ENCODE results near the gene ZNF554. TPM values are rescaled to one million over a fixed set of nuclear protein-coding genes. Genes with fewer than 3 reads are reported as not detected.

Gene ZNF554
- polyA plus RNA-seq, 1 of the 3 experiments (the other 2 are of a cell fraction): 1.7 TPM

DNA sequence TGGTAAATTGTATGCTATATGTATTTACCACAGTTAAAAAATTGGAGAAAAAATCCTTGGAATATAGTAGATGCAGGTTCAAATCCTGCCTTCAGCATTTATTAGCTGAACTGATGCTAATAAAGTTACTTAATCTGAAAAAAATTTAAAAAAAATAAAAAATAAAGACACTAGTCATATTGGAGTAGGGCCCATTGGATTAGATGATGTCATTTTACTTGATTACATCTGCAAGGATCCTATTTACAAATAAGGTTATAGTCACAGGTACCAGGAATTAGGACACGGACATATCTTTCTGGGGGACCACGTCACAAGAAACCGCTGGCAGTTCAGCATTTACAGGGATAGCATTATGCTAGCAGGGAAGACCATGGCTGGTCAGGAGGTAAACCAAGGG lies 27.8 kb downstream of the ZNF554 start (continued):
- TF ChIP-seq, protein P1, sequence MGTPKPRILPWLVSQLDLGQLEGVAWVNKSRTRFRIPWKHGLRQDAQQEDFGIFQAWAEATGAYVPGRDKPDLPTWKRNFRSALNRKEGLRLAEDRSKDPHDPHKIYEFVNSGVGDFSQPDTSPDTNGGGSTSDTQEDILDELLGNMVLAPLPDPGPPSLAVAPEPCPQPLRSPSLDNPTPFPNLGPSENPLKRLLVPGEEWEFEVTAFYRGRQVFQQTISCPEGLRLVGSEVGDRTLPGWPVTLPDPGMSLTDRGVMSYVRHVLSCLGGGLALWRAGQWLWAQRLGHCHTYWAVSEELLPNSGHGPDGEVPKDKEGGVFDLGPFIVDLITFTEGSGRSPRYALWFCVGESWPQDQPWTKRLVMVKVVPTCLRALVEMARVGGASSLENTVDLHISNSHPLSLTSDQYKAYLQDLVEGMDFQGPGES (IDR thresholded peaks at IDR 0.05; ENCODE audit: low read depth, low read length): no peak
- TF ChIP-seq CHD2 (IDR thresholded peaks at IDR 0.05; ENCODE audit: low read length, partially characterized antibody) (no peak), FOXJ3 (CRISPR knock-in tag; IDR thresholded peaks at IDR 0.05) (no peak), SIN3A (IDR thresholded peaks at IDR 0.05; ENCODE audit: borderline replicate concordance, low read depth, low read length) (no peak)

DNA sequence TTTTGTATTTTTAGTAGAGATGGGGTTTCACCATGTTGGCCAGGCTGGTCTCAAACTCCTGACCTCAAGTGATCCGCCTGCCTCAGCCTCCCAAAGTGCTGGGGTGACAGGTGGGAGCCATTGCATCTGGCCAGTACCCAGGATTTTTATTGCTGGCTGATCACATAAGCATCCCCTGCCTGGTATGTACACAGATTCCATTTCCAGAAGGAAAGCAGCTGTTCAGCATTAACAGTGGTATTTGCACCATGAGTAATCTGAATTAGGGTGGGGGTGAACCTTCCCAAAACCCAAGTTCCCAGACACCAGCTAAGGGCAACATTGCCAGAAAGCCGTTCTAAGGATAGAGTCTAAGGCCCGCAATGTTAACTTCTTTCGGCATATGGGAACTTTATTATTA lies 28.9 kb downstream of the ZNF554 start:
- Histone ChIP-seq H3K27ac (ENCODE audit: low read depth in 2 of 2, low read length in 1 of 2) (no peak overlapping the region), H4K20me1 (ENCODE audit: insufficient read depth) (no peaks in the 10 kb centered on the region), H3F3A (replicated peaks; ENCODE audit: insufficient read depth) (no peaks in the 10 kb centered on the region), H3K4me3 (ENCODE audit: low read depth in 2 of 2, low read length in 1 of 2) (no peak overlapping the region), H3K9ac (no peak overlapping the region), H3K36me3 (replicated peaks in 1 of 2; ENCODE audit: control insufficient read depth in 1 of 2, insufficient read depth in 2 of 2, low read length in 1 of 2) (peaks cover 25 to 45% of the 10 kb centered on the region in 2 experiments), H2AFZ (ENCODE audit: low read depth) (no peak overlapping the region), H3K4me1 (ENCODE audit: control insufficient read depth in 1 of 2, insufficient read depth in 2 of 2, low read depth in 1 of 2, low read length in 1 of 2) (no peaks in the 10 kb centered on the region), H3K4me2 (no peak overlapping the region), H3K79me2 (ENCODE audit: insufficient read depth) (peaks cover 44% of the 10 kb centered on the region), H3K9me2 (no peaks in the 10 kb centered on the region), H3K9me3 (peaks cover 22% of the 10 kb centered on the region), H3K27me3 (ENCODE audit: insufficient read depth) (no peaks in the 10 kb centered on the region)
- ChIA-PET CTCF (interaction anchor here (1.1 kb wide), 1 partner anchor 39 kb away, joined by 4 read pairs; no protein-coding TSS in a partner anchor), POLR2A (no interaction called here)
- no peak for TF ChIP-seq FOXJ3 (CRISPR knock-in tag; IDR thresholded peaks at IDR 0.05)
- no peak for TF ChIP-seq MXI1 (IDR thresholded peaks at IDR 0.05; ENCODE audit: low read depth, low read length)
- TF ChIP-seq, protein P2, sequence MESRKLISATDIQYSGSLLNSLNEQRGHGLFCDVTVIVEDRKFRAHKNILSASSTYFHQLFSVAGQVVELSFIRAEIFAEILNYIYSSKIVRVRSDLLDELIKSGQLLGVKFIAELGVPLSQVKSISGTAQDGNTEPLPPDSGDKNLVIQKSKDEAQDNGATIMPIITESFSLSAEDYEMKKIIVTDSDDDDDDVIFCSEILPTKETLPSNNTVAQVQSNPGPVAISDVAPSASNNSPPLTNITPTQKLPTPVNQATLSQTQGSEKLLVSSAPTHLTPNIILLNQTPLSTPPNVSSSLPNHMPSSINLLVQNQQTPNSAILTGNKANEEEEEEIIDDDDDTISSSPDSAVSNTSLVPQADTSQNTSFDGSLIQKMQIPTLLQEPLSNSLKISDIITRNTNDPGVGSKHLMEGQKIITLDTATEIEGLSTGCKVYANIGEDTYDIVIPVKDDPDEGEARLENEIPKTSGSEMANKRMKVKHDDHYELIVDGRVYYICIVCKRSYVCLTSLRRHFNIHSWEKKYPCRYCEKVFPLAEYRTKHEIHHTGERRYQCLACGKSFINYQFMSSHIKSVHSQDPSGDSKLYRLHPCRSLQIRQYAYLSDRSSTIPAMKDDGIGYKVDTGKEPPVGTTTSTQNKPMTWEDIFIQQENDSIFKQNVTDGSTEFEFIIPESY (IDR thresholded peaks at IDR 0.05; ENCODE audit: borderline replicate concordance, low read depth): no peak
- no peak for TF ChIP-seq MEF2A (IDR thresholded peaks at IDR 0.05; ENCODE audit: borderline replicate concordance, low read depth)
- TF ChIP-seq EZH2phosphoT487 (IDR thresholded peaks at IDR 0.05; ENCODE audit: borderline replicate concordance, low read depth): no peak
- no peak for TF ChIP-seq GATA2 (CRISPR knock-in tag; IDR thresholded peaks at IDR 0.05)
- TF ChIP-seq POLR2AphosphoS5 (IDR thresholded peaks at IDR 0.05; ENCODE audit: low read depth, low read length): no peak
- no peak for TF ChIP-seq RCOR1 (IDR thresholded peaks at IDR 0.05; ENCODE audit: low read length)
- no peak for TF ChIP-seq TEAD4 (IDR thresholded peaks at IDR 0.05; ENCODE audit: borderline replicate concordance, insufficient read depth)
- TF ChIP-seq, protein P3, sequence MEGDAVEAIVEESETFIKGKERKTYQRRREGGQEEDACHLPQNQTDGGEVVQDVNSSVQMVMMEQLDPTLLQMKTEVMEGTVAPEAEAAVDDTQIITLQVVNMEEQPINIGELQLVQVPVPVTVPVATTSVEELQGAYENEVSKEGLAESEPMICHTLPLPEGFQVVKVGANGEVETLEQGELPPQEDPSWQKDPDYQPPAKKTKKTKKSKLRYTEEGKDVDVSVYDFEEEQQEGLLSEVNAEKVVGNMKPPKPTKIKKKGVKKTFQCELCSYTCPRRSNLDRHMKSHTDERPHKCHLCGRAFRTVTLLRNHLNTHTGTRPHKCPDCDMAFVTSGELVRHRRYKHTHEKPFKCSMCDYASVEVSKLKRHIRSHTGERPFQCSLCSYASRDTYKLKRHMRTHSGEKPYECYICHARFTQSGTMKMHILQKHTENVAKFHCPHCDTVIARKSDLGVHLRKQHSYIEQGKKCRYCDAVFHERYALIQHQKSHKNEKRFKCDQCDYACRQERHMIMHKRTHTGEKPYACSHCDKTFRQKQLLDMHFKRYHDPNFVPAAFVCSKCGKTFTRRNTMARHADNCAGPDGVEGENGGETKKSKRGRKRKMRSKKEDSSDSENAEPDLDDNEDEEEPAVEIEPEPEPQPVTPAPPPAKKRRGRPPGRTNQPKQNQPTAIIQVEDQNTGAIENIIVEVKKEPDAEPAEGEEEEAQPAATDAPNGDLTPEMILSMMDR (IDR thresholded peaks at IDR 0.05): no peak
- TF ChIP-seq, protein P1 (IDR thresholded peaks at IDR 0.05; ENCODE audit: low read depth, low read length): no peak
- no peak for TF ChIP-seq SMC3 (IDR thresholded peaks at IDR 0.05; ENCODE audit: low read depth, low read length)
- no peak for TF ChIP-seq EP300 (IDR thresholded peaks at IDR 0.05; ENCODE audit: borderline replicate concordance in 1 of 2, low read depth in 1 of 2, low read length in 1 of 2)
- no peak for TF ChIP-seq JUND (IDR thresholded peaks at IDR 0.05)
- no peak for TF ChIP-seq RXRA (IDR thresholded peaks at IDR 0.05; ENCODE audit: borderline replicate concordance, low read depth)
- no peak for TF ChIP-seq FOXM1 (IDR thresholded peaks at IDR 0.05; ENCODE audit: low read depth)
- TF ChIP-seq, protein P4, sequence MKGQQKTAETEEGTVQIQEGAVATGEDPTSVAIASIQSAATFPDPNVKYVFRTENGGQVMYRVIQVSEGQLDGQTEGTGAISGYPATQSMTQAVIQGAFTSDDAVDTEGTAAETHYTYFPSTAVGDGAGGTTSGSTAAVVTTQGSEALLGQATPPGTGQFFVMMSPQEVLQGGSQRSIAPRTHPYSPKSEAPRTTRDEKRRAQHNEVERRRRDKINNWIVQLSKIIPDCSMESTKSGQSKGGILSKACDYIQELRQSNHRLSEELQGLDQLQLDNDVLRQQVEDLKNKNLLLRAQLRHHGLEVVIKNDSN (IDR thresholded peaks at IDR 0.05; ENCODE audit: borderline replicate concordance, low read depth): no peak
- TF ChIP-seq, protein P5, sequence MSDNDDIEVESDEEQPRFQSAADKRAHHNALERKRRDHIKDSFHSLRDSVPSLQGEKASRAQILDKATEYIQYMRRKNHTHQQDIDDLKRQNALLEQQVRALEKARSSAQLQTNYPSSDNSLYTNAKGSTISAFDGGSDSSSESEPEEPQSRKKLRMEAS (IDR thresholded peaks at IDR 0.05; ENCODE audit: low read depth): no peak
- no peak for TF ChIP-seq TAF1 (IDR thresholded peaks at IDR 0.05; ENCODE audit: borderline replicate concordance, low read depth, low read length)
- no peak for TF ChIP-seq CHD2 (IDR thresholded peaks at IDR 0.05; ENCODE audit: low read length, partially characterized antibody)
- no peak for DNase-seq
- whole genome bisulfite sequencing (ENCODE audit: low lambda C conversion rate): 78% methylated on average over 4 of the region's 4 CpGs
